Activated naive CD8-positive, alpha-beta T cell treated with anti-CD3 and anti-CD28 coated beads, Interleukin-2, amount 50 U/mL, for 16 hours (primary cell): Measurements from ENCODE around the gene DNM3.
"Not testable (repeated sequence)": the region's sequence is repeated elsewhere in the genome, so short reads cannot be mapped to it uniquely, and the experiment has no call there.

Experiments
- DNase-seq: peaks from one replicate; pipeline ENCODE4 v3.0.0-alpha.2; 2020; ENCODE audit warnings: low read depth, low spot score

Gene DNM3

GRCh38 chr1:172276120-172276818, 435.0 kb downstream of the DNM3 start:
- DNase-seq: no peak

- DNase-seq: no peak
Measured at GRCh38 chr1:172277275-172277674, 436.0 kb downstream of the DNM3 start.

GRCh38 chr1:172277989-172278388, 436.7 kb downstream of the DNM3 start:
- no peak for DNase-seq

GRCh38 chr1:172278478-172278877, 437.2 kb downstream of the DNM3 start:
- DNase-seq: no peak

GRCh38 chr1:172279939-172280636, 438.8 kb downstream of the DNM3 start:
- no peak for DNase-seq

- no peak for DNase-seq
Measured at GRCh38 chr1:172283766-172284165, 442.5 kb downstream of the DNM3 start.

GRCh38 chr1:172286629-172287076, 445.4 kb downstream of the DNM3 start:
- DNase-seq: no peak

- DNase-seq: no peak
Measured at GRCh38 chr1:172287208-172287607, 445.9 kb downstream of the DNM3 start.

GRCh38 chr1:172288581-172288980, 447.3 kb downstream of the DNM3 start:
- no peak for DNase-seq

- no peak for DNase-seq
Measured at GRCh38 chr1:172289448-172289847, 448.1 kb downstream of the DNM3 start.

- DNase-seq: no peak
Measured at GRCh38 chr1:172292840-172293239, 451.5 kb downstream of the DNM3 start.

GRCh38 chr1:172293429-172293828, 452.1 kb downstream of the DNM3 start:
- no peak for DNase-seq

- DNase-seq: no peak
Measured at GRCh38 chr1:172298141-172298540, 456.8 kb downstream of the DNM3 start.

GRCh38 chr1:172298911-172299310, 457.6 kb downstream of the DNM3 start:
- no peak for DNase-seq

- DNase-seq: no peak
Measured at GRCh38 chr1:172299515-172299914, 458.2 kb downstream of the DNM3 start.

GRCh38 chr1:172307508-172307907, 466.2 kb downstream of the DNM3 start:
- not testable (repeated sequence) for DNase-seq

GRCh38 chr1:172308142-172308541, 466.8 kb downstream of the DNM3 start:
- DNase-seq: no peak

GRCh38 chr1:172308577-172308976, 467.3 kb downstream of the DNM3 start:
- DNase-seq: no peak

- DNase-seq: no peak
Measured at GRCh38 chr1:172320733-172321132, 479.4 kb downstream of the DNM3 start.

GRCh38 chr1:172321451-172321850, 480.2 kb downstream of the DNM3 start:
- no peak for DNase-seq

- no peak for DNase-seq
Measured at GRCh38 chr1:172322219-172323061, 481.1 kb downstream of the DNM3 start.

GRCh38 chr1:172323686-172324085, 482.4 kb downstream of the DNM3 start:
- DNase-seq: no peak
